NCI-H1105 treated with DMSO at 0.1 percent for 48 hours (cell line): Measurements from ENCODE around the gene SYT10.
"Not testable (repeated sequence)": the region's sequence is repeated elsewhere in the genome, so short reads cannot be mapped to it uniquely, and the experiment has no call there.

Experiments used
- DNase-seq: peaks from one replicate; lab custom pipeline; 2025; lab: John Stamatoyannopoulos, UW

The SYT10 gene, protein sequence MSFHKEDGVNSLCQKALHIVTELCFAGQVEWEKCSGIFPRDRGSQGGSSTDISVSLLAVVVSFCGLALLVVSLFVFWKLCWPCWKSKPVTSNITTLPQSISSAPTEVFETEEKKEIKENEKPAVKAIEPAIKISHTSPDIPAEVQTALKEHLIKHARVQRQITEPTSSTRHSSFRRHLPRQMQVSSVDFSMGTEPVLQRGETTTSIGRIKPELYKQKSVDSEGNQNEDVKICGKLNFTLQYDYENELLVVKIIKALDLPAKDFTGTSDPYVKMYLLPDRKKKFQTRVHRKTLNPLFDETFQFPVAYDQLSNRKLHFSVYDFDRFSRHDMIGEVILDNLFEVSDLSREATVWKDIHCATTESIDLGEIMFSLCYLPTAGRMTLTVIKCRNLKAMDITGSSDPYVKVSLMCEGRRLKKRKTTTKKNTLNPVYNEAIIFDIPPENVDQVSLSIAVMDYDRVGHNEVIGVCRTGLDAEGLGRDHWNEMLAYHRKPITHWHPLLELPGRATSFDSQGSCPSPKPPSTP

DNA sequence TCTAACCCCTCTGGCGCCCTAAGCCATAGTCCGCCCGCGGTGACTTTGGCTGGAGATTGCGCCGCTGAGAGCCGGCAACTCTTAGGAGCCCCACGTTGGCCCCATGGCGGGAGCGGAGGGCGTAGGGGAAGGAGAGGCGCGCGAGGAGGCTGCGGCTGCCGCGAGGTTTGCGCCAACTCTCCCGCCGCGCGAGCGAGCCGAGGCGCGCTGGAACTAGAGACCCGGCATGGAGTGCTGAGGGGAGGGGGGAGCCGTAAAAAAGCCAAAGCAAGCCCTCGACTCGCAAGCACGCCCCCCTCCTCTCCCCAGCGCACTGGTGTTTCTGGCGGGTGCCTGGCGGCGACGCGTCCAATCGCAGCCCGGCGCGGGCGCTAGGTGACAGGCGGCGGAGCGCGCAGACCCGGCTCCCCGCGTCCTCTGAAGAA, at the start of gene SYT10:
Gene SYT10 (minus strand): TSS at position 233 of the 425 bp plus-strand sequence. CDS start 297 bp downstream, outside the sequence.
- peak; percentile 80 for DNase-seq

DNA sequence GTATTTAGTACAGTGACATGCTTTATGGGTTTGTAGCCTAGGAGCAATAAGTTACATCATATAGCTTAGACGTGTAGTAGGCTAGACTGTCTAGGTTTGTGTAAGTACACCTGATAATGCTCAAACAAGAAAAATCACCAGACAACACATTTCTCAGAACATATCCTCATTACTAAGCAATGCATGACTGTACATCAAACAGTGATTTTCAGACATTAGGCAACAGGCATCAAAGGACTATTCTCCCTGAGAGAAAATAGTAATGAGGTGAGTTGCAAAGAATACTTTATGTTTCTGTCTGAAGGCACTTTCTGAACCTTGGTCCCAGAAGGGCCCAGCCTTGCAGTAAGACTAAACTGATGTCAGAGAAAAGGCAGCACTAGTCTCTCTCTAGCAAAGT, 48.4 kb upstream of the SYT10 start:
- DNase-seq, result no peak

DNA sequence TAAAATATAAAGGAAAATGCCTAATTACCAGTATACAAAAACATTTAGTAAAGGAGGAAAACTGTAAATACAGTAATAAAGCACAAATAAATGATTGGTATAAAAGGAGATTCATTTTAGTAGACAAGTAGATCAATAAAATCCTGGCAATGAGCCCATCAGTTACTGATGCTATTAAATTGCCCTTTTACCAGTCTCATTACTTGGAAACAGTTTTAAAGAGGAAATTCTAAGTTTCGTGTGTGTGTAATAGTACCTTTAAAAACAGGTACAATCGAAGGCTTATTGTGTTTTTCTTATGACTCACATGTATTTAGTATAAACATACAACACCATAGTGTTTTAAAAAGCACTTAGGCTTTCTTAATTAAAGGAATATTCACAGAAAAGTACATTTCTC, 46.4 kb upstream of the SYT10 start:
- DNase-seq, result peak; percentile 73

DNA sequence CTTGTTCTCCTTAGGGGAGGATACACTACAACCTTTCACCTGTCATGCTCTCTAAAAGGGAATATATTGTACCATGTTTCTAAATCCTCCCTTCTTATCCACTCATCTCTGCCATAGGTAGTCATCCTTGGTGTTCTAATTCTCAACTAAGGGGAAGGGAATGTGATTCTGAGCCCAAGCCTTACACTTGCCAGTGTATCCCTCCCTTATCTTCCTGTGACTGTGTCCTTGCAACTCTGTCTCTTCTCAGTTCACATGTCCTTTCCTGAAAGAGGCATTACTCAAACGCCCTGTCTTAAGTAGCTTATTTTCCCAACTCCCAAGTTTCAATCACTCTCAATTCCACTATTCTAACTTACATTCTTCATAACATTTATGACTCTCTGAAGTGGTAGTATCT, 44.5 kb upstream of the SYT10 start:
- no peak for DNase-seq

DNA sequence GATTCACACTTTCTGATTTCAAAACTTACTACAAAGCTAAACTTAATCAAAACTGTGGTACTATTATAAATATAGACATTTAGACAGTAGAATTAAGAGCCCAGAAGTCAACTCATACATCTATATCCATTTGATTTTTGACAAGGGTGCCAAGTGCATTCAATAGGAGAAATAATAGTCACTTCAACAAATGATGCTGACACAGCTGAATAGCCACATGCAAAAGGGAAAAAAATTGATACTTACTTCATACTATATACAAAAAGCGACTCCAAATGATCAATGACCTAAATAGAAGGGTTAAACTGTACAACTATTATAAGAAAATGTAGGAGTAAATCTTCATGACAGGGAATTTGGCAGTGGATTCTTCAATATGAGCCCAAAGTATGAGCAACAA, 40.7 kb upstream of the SYT10 start:
- no peak for DNase-seq

DNA sequence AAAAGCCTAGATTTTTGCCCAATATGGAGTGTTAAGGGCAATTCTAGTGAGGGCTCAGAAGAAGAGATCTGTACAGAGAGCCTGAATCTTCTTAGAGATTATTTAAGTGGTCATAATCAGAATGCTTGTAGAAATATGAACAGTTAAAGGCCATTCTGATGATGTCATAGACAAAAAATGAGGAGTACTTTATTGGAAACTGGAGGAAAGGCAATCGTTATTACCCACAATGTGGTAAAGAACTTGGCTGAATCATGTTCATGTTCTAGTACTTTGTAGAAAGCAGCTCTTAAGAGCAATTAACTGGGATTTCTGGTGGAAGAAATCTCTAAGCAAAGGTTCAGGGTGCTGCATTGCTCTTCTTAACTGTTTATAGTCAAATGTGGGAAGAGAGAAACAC, 36.4 kb upstream of the SYT10 start:
- no peak for DNase-seq

DNA sequence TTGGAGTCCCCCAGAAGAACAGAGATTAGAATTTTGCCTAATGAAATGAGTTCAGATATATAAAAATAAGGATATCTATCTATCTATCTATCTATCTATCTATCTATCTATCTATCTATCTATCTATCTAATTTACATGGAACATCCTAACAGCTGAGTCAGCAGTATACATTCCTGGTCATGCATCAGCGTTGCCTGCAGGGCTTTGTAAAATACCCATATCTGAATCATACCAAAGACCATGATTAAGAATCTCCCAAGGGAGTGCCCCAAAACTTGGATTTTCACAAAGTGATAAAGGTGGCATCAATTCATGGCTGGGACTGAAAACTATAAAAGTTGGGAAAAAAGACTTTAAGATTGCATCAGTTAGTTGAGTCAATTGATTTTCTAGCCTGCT, 32.7 kb upstream of the SYT10 start:
- no peak for DNase-seq

DNA sequence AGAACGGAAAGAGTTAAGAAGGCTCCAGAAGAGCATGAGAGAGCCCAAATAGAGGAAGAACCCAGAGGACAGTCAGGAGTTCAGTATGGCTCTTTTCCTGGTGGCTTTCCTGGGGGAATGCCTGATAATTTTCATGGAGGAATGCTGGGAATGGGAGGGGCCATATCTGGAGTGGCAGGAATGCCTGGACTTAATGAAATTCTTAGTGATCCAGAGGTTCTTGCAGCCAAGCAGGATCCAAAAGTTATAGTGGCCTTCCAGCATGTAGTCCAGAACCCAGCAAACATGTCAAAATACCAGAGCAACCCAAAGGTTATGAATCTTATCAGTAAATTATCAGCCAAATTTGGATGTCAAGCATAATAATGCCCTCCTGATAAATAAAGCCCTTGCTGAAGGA, 15.5 kb upstream of the SYT10 start:
- DNase-seq, result no peak

DNA sequence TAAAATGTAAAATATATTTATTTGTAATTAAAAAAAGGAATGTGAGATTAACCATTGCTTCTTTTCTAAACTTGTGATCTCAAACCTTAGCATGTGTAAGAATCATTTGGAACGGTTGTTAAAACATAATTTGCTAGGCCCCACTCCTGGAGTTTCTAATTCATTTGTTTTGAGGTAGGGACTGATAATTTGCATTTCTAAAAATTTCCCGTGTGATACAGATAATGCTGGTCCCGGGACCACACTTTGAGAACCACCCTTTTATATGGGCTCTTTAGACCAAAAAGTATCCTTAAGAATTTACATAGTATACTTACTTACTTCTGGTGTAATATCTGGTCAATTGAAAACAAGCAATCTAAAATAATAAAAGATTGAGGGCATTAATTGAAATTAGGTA, 10.9 kb upstream of the SYT10 start:
- DNase-seq, result no peak

DNA sequence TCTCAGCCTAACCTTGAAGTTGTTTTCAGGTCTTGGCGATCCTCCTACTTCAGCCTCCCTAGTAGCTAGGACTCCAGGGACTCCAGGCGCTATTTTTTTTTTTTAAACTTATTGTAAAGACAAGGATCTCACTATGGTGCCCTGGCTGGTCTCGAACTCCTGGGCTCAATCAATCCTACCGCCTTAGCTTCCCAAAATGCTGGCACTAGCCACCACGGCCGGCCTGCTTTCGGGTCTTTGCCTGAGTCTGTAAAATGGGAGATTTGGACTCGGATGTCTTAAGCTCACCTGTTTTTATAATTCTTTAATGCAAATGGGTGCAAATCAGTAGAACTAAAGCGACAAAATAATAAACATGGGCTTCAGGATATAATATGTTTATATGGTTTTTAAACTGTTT, 858 bp upstream of the SYT10 start:
- DNase-seq, result no peak

DNA sequence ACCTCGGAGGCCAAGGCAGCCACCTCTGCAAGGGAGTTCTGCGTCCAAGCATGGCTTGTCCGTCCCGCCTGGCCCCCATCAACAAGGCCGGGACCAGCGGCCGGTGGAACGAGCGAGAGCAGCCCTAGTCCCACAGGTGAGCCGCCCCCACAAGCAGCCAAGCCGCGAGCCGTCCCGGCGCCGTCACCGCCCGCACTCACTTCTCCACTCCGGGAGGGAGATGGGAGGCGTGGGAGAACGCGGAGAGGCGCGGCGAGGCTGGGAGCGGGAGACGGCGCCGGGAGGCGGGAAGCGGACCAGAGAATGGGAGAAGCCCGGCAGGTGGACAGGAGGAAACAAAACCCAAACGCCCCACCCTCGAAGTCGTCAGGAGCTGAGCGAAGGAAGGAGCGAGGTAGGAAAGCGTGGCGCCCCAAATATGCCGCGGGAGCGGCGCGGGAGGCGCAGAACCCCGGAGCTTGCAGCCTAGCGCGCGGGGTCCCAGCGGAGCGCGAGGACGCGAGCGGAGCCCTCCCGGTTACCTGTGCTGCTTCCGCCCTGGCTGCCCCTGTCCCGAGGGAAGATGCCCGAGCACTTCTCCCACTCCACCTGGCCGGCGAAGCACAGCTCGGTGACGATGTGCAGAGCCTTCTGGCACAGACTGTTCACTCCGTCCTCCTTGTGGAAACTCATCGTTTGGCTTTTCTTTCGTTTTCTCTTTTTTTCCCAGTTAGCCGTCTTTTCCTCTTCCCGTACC, 600 bp downstream of the SYT10 start:
- peak; percentile 66 for DNase-seq

DNA sequence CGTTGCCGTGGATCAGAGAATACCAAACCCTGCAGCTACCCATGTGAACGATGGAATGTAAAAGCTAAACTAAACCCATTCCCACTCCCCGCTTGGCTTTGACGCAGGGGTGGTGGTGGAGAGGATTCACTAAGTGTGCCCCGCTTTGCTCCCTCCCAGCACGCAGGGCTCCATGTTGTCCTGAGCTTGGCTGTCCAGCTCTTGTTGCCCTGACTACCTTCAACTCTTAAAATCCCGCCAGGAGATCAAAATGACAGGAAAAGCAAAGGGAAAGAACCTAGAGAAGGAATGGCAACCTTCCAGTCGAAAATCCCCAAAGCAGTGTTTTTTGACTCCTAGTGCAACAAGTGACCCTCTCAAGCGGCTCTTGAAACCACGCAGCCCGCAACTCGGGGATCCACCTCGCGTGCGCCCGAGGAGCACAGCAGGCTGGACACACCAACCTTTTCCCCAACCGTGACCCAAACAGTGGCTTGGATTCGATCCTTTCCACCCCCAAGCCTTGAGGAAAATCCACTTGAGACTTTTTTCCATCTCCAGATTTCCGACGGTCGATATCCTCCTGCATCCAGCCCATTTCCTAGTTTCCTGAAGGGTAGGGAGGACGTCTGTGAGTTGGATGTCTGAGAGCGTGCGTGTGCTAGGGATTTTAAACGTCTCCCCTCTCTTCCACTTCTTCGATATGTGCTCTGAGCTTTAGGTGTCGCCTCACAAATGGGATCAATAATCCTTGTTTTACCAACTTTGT, 1.4 kb downstream of the SYT10 start:
- DNase-seq, result peak; percentile 37

DNA sequence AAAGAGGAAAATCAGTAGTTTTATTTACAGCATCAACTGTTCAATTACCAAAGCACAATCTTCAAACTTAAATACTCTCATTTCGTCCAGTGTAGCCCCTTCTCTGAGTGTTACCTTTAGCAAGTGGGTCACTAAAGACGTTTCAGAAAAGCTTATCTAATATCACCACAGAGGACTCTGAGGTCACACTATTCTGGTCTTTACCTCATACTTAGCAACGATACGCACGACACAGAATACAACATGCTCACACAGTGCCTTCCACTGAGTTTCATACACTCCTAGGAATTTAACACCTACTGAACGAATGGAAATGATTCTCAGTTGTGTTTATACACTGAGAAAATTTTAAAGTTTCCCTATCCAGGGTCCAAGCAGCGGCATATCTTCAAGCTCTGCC, 2.0 kb downstream of the SYT10 start:
- DNase-seq, result no peak

DNA sequence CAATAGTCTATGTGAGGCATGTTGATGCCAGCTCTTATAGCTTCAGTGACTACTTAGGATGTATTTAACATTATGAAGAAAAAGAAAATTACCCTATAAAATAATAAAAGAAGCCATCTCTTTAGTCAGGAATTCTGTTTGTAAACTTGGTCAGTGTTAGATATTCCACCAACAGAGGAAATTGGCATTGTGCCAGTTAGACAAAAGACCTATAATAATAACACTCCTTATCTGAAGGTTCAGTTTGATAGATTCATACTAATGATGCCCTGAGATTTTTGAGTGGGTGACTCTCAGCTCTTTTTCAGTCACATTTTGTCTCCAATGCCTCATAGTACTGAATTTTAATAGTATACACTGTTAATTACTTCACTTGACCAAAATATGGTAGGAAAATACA, 6.6 kb downstream of the SYT10 start:
- DNase-seq, result peak; percentile 58

DNA sequence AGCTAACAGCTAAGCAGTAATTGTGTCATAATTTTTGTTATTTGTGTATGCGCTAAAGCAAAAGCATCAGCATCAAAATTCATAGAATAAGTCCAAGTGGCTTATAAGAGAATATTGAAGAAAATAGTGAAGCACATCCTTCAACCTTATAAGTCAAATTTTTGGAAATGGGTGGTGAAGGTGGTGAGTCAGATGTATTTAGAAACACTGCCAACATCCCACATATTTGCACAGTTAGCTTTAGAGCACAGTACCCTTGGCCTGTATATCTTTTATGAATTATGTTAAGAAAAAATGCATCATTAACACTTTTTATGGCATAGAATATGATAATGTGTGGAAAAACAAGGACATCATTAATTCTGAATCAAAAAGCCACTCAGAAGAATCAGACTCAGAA, 8.0 kb downstream of the SYT10 start:
- DNase-seq, result no peak

DNA sequence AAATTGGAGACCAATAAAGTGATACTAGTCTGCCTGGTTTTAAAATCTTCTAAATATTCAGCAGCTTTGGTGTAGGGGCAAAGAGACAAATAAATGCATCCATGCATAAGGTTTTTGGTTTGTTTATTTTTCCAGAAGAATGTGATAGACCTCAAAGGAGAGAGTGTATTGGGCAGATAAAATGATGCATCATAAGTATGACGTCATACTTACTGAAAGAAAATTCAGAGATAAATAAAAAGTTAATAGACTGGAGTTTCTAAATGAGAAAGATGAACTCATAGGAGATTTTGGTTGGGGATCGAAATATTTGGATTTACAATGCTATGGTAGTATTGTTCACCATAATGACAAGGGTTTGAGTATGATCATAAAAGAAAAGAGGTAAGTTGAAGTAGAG, 10.2 kb downstream of the SYT10 start:
- no peak for DNase-seq

DNA sequence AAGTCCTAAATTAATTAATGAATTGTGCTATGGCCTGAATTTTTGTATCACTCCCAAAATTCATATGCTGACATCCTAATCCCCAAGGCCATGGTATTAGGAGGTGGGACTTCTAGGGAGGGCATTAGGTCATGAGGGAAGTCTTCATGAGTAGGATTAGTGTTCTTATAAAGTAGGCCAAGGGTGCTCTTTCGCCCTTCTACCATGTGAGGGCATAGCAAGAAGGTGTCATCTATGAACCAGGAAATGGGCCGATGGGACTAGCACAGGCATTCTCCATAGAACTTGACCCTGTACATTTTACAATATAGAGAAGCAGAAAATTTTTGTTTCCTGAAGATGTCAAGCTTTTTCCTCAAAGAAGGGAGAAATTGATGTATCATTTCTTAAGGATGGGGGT, 12.5 kb downstream of the SYT10 start:
- DNase-seq, result peak; percentile 14

DNA sequence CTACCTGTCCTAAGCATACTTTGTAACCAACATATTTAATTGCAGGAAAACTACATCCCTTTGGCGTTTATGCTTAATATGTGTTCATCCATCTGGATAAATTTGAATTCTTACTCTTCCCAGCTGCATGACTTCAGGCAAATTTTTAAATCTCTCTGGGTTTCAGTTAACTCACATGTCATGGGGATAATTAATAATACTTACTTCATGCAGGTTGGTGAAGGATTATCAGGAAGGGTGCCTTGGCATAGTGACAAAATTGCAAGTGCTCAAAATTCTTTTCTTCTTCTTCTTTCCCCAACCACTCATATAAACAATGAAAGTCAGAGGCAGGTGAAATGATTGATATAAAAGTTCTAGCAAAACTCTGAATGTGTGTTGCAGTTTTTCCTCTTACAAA, 15.9 kb downstream of the SYT10 start:
- DNase-seq, result peak; percentile 5

DNA sequence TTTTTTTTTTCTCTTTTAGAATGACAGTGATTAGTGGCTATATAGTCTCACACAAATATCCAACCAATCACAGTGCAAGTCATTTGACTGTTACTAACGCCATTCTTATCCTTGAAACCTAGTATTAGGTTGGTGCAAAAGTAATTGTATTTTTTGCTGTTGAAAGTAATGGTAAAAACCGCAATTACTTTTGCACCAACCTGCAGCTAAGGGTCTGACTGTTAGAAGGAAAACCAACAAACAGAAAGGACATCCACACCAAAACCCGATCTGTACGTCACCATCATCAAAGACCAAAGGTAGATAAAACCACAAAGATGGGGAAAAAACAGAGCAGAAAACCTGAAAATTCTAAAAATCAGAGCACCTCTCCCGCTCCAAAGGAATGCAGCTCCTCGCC, 27.2 kb downstream of the SYT10 start:
- DNase-seq, result not testable (repeated sequence)

DNA sequence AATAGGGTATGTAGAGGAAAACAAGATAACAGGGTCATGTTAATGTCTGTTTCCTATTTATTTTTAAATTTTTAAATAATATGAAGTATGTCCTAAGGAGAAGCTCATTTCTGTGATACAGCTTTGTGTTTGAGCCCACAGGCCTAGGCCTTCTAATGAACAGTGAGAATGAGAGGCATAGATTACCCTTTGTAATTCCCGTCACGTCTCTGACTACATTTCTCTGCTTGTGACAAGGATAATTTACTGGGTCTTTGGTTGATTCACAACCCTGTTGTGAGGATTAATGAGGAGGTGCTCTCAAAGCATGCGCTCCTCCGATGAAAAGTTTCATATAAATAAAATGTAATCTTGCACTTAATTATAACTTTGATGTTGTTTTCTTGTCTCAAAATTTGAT, 56.1 kb downstream of the SYT10 start:
- DNase-seq, result no peak

DNA sequence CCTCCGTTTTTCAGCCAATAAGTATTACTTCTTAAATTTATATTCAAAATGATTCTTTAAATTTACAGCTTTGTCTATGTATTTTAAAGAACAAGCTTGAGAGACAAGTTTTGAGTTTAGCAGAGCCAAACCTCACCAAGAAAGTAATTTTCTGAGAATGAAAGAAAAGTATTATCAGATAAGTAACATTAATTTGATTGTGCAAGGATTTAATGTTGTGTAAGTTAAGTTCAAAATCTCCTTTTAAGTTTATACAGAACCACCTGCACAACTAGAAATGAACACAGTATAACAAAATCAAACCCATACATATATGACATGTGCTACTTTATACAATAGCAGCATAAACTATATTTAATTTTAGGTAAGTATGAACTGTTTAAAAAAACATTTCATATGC, 63.5 kb downstream of the SYT10 start:
- DNase-seq, result no peak

DNA sequence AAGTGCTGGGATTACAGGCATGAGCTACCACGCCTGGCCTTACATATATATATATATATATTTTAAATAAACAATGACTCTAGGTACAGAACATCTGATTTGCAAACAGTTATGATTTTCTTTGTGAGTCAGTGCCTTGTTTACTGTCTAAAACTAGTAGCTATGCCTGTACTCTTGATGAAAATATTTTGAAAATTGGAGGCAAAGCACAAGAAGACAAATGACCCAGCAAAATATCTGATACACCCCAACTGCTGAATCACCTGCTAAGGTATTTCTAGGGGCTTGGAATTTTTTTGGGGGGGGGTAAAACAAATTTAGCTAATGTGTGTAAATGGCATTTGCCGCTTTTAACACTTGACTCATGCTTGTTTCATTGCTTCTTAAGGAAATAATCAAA, 69.3 kb downstream of the SYT10 start:
- DNase-seq, result no peak

DNA sequence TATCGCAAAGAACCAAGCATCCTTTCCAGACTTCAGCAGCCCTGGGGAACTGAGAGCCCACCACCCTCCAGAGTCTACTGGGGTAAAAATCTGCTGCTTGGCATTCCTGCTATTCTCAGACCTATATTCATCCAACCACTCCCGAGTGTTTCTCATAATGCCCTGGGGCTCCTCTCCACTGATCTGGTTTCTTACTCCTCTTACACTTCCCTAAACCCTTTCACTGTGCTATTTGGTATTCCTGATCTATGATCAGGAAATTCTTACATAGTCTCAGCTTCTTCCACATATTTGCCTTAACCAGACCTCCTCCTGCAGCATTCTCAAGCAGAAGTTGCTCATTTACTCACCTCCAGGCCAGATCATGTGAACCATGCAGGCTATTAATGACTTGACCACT, 82.4 kb downstream of the SYT10 start:
- no peak for DNase-seq
